Cortex of kidney (tissue), 1 donor: ENCODE data around the gene TMEM38B.

Experiments used
- DNase-seq: peaks from one replicate; lab custom pipeline; 2025; lab: John Stamatoyannopoulos, UW

TMEM38B gene

GRCh38 chr9:105694190-105694847 is at the start of gene TMEM38B:
Gene TMEM38B (plus strand): TSS chr9:105694541. CDS start chr9:105694661, 120 bp downstream.
- no peak for DNase-seq

DNA sequence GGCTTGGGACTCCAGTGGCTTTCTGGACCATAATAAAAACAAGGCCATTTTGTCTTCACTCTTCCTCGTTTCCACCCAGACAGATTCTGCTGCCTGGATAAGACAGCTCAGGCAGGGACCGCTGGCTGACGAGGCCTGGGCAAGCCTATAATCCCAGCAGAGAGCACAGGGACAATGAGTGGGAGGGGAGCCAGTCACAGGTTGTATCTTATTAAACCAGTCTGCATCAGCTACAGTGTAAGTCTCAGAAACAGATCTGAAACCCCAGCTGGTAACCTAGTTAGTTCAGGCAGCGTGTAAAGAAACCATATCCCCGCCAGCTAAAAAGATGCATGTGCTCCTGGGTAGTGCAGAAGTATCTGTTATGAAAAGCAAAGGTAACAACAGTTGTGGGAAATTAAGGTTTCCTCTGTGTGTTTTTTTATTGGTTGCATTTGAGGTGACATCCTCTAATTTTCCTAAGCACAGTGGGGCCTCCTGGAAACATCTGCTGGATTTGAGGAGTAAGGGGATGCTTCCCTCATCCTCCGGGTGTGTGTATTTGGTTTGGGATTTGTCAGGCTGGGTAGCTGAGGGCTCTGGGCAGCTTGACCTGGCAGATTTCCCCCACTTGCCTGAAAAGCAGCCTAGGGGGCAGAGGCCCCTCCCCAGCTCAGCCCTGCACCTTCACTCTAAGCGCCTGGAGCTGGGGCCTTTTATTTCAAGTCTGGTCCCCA is 47.3 kb upstream of the TMEM38B start:
- DNase-seq: no peak

DNA sequence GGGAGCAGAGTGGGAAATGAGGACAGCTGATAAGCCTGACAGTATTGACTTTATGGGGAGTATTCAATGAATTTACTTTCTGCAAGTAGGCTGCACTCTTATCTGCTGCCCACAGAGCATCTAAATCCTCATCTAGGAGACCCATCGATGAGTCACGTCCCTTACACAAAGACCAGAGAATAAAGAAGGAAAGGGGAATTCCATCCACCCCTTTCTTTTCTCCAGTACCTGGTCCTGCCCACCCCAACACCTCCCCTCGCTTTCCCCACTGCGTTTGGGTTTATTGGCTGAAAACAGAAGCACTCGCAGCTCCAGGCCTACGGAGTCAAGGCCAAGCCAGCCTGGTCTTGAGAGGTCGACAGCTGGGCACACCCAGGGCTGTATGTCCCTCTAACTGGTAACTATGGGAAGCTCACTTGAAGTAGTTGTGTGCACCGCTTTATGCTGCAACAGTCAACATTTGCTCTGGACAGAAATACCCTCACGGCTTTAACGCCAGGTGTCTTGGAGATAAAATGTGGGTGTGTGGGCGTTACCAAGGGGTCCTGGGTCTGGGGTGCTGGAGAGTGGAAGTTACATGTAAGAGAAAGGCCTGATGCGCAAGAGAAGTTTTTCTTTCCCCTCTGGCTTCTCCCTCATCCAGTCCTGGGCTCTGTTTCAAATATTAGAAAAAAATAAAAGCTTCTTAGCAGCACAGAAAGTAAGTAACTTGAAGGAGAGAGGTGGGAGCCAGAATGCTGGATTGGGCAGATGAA is 46.6 kb upstream of the TMEM38B start:
- no peak for DNase-seq

DNA sequence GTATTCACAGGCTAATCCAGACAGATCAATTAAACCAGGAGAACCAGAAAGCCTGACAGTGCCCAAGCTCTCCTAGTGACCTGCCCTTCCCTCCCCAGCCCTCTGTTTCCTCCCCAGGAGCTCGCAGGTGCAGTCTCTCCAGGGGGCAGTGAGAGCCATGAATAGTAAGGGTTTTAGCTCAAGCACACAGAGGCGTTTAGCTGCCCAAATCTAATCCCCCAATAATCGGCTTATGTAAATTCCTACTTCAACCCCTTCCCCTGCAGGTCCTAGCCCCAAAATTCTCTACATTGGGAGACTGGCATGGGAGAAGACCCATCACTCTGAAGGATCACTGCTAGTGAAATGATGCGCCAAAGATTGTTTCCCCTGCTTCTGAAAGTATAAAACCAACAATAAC is 42.5 kb upstream of the TMEM38B start:
- DNase-seq: no peak

DNA sequence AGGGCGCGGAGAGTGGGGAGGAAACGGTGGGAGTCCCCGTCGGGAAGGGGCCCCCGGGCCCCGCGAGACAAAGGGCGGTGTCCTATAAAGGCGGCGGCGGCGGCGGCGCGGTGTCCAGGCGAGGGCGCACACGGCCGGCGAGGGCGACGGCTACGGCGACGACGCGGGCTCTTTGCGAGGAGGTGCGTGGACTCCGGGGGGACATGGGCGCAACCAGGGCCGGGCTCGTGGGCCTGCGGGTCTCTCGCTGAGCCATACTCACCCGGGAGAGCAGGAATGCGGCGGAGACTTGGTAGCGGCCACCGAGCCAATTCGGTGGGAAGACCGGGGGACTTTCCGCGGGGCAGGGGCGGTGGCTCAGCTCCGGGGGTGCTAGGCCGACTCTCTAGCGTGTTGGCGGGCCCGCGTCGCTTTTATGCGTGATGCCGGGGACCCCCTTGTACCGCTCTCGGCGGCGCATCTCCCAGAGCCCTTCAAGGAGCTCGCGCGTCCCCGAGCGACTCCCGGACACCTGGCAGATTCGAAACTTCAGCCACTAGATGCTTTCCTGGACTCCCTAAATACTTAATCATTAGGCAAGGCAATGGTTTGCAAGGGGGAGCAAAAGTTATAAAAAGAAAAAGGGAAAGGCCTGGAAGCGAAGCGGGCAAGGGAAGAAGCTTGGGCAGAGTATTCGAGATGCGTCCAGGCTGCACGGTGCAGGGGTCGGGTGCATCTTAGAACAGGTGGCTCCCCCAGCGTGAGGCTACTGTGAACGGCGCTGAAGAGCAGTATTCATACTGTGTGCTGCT is 38.0 kb upstream of the TMEM38B start:
- DNase-seq: no peak

GRCh38 chr9:105658351-105658750 is 36.0 kb upstream of the TMEM38B start:
- DNase-seq: no peak

DNA sequence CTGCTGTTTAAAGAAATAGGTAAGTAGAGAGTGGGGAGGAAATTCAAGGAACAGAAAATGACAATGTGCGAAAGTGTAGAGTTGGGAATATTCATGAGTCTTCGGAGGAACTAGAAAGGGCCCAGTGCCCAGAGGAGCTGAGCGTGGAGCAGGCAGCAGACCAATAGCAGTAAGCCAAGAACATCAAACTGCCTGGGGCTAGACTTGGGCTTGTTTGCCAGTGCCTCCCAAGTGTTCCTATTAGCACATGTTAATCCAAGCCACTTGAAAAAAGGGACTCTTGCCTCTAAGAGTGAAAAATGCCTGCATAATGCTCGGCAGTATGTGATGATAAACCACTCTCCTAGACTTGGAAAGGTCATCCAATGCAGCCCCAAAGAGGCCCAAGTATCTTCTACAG is 33.3 kb upstream of the TMEM38B start:
- no peak for DNase-seq

DNA sequence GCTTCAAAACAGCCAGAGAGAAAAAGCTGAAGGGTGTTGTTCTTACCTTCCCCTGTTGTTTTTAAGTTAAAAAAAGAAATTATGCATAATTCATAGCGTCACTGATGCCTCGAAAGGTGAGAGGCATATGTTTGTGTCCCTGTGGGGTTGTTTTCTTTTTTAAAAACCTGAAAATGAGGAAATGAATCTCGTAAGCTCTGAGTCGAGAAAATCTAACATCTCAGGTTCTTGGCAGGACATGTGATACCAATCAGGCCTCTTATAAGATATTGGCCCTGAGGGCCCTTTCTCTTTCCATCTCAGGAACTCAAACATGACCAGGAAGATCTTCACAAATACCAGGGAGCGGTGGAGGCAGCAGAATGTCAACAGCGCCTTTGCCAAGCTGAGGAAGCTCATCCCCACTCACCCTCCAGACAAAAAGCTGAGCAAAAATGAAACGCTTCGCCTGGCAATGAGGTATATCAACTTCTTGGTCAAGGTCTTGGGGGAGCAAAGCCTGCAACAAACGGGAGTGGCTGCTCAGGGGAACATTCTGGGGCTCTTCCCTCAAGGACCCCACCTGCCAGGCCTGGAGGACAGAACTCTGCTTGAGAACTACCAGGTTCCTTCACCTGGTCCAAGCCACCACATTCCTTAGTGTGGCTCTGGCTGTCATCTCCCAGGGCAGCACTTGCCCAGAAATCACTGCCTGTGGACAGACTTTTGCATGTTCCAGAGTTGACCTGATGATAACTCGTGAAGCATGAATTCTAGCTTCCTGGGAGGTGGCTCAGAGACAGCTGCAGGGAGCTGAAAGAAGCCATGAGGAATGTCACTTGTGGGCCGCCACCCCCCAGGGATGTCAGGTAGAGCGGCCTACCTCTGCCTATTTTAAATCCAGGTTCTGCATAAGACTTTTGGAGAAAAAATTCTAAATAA is 31.9 kb upstream of the TMEM38B start, which contains the start of gene TAL2:
TSS of gene TAL2 (plus strand) at position 274 of the 921 bp plus-strand sequence. CDS start at position 314, 40 bp downstream.
- no peak for DNase-seq

GRCh38 chr9:105663914-105664313 is 30.4 kb upstream of the TMEM38B start:
- DNase-seq: no peak

GRCh38 chr9:105667867-105668266 is 26.5 kb upstream of the TMEM38B start:
- no peak for DNase-seq

DNA sequence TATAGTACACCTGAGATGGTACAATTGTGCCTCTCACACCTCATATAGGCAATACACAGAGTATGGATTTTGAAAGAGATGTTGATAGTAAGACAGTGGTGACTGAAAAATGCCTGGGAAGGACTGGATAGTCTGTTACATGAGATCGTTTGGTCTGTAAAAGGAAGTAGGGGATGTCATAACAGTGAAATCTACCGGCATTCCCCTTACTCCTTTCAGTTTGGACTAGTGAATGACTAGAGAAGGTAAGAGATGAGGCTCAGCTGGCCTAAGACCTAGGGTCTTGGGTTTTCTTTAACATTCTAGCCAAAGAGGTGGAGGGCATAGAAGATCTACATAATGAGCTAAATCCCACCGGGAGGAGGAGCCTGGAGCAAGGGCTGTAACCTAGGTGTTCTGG is 24.0 kb upstream of the TMEM38B start:
- no peak for DNase-seq

DNA sequence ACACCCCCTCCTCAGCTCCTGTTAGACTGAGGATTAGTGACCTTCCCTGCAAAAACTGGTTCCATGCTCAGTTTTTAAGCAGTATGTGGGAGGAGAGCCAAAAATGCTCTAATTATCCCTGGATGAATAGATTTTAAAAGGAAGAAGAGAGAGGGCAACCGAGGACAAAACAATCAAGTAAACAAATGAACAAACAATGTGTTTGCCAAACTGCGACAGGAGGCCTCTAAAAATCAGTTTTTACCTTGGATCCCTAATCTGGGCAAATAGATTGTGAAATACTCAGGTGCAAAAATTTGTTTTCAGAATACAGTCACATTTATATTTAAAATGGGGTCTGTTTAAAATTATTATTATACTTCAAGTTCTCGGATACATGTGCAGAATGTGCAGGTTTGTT is 23.6 kb upstream of the TMEM38B start:
- DNase-seq: no peak

GRCh38 chr9:105672711-105673234 is 21.6 kb upstream of the TMEM38B start:
- DNase-seq: no peak

- DNase-seq: no peak
Observed at GRCh38 chr9:105673850-105674387, 20.4 kb upstream of the TMEM38B start.

DNA sequence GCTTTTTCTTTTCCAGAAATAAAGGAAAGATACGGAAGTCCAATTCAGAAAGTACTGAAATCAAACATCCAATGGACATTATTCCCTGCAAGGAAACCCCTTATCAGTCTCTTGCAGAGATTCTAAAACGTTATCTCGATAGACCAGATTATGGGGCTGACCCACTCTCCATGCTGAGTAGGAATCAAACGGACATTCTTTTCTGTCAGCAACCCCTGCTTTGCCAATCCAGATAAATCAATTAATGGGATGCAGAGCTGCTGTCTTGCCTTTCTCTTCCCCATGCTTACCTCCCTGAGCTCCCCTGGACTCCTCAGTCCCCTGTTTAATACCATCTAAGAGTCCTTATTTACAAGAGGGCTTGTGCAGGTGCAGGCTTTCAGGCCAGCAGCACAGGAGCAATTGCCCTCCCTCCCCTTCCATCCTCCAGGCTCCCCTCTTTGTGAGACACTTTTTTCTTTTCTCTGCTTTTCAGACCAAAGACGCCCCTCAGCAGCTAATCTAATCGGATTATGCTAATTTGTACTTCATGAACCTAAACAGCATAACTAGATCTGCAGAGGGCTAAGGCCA is 17.9 kb upstream of the TMEM38B start:
- no peak for DNase-seq

DNA sequence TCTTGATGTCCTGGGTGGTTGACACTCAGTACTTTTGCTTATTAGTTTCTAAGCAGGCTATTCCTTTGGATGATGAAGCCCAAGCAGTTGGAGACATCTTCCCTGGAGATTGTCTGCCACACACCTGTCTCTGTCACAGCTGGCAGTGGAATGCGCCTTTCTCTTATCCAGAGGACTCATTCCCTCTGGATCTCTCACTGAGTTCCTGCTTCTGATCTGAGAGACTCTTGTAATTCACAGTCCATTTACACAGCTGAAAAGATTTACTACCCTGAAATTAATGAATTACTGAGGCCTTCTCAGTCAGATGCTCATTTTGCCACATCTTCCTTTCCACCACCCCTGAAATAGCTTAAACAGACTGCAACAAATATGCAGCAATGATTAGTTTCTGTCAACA is 16.2 kb upstream of the TMEM38B start:
- DNase-seq: no peak

DNA sequence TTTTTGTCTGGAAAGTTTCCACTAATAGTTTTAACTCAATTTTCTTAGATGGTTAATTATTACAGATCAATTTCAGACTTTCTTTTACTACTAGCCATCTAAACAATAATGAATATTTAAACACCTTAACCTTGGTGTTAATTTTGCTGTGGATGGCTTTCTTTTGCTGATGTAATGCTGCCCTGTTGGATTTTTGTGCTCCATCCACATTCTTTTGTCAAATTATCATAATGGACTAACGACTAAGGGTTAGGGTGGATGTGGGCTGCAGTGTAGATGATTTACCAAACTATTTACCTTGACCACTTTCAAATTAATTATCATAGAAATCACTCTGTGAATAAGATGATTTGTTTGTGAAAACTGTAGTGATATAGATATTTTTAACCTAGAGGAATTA is 15.6 kb upstream of the TMEM38B start:
- no peak for DNase-seq

GRCh38 chr9:105679257-105680022 is 14.9 kb upstream of the TMEM38B start:
- no peak for DNase-seq

GRCh38 chr9:105681313-105681712 is 13.0 kb upstream of the TMEM38B start:
- DNase-seq: no peak
